Pancreas (tissue), 10 donors: ENCODE data around the gene PFAS. TPM values are rescaled to one million over a fixed set of nuclear protein-coding genes. Genes with fewer than 3 reads are reported as not detected.

ENCODE experiments used
- ATAC-seq, 4 donors: fragments of 200-7000 bp; cut with Tn5 transposase; one replicate each; pipeline versions ENCODE4 v1.8.0 to v1.9.1; 2020; ENCODE audit warnings: mild to moderate bottlenecking in 4 of 4, moderate library complexity in 4 of 4
- DNase-seq, 6 donors: peaks; one replicate each; pipeline ENCODE4 v3.0.0-alpha.2; 2020
- FAIRE-seq: peaks from 2 replicates; lab custom pipeline; 2012; peaks lifted over from hg19 to GRCh38; lab: Jason Lieb, UNC
- H3K27ac ChIP-seq, 4 donors: fragments of 200-600 bp; sonication (generic); 1 replicate in 3 of 4; 2 replicates in 1 of 4; pipeline versions ENCODE4 v1.5.0 to v1.8.0; 2020
- H3K27me3 ChIP-seq, 4 donors: fragments of 200-600 bp; one replicate each; pipeline ENCODE4 v1.8.0; 2021
- H3K36me3 ChIP-seq, 3 donors: fragments of 200-600 bp; sonication (generic) in 1 of 3; one replicate each; pipeline versions ENCODE4 v1.5.0 to v1.8.0; 2020 to 2021
- H3K4me1 ChIP-seq, 3 donors: fragments of 200-600 bp; one replicate each; pipeline ENCODE4 v1.8.0; 2021
- H3K4me3 ChIP-seq, 4 donors: fragments of 200-600 bp; sonication (generic) in 2 of 4; one replicate each; pipeline versions ENCODE4 v1.5.0 to v1.8.0; 2020 to 2021
- H3K9me3 ChIP-seq, 4 donors: fragments of 200-600 bp; one replicate each; pipeline ENCODE4 v1.8.0; 2021
- CTCF ChIP-seq, 4 donors: fragments of 200-600 bp; sonication (generic) in 3 of 4; IDR thresholded peaks; one replicate each; pipeline versions ENCODE4 v1.5.0 to v1.8.0; 2021; ENCODE audit warnings: antibody characterized with exemption in 4 of 4
- WGBS, 2 donors: extraction: QIAGEN DNeasy Blood & Tissue Kit; methylation state at CpG; one replicate each; pipeline ENCODE4 v1.1.7; 2013; 5-methylcytosine and 5-hydroxymethylcytosine counted together
- intact Hi-C, 3 donors: fragments of 100-400 bp; cut with DNase I; formaldehyde crosslinking; loops; one replicate each; pipeline versions ENCODE4 v1.11.1 to v1.14.2; 2022
- polyA plus RNA-seq, 2 donors: library from polyadenylated mRNA; stranded (reverse); fragments of 200-250 nt; gene quantifications; one replicate each; pipeline ENCODE4 v1.2.3, GENCODE V29; 2013
- total RNA-seq, 6 donors: library from RNA; stranded (reverse); fragmentation: NEBNext Ultra II Directional in 4 of 6; extraction: Animal tissue kit (Norgen Biotek cat#: 25700) in 4 of 6; gene quantifications; one replicate each; pipeline versions ENCODE4 v1.2.1 to v1.2.4, GENCODE V29; 2021 to 2023
- donor health status: healthy with polysubstance abuse.
- donor health status: DM: no; HTN: no; CAD: no; lungs with moderate emphysema.
- donor health status: DM: no; HTN: no; CAD: no.
- donor health status: control.
- donor health status: control.
- donor health status: Bipolar disorder and iron deficiency.
- donor health status: DM: yes; HTN: yes; CAD: no.
- donor health status: DM: no; HTN: no; CAD: no.
- donor health status: DM: no; HTN: no; CAD: no.
- donor health status: DM: yes; HTN: yes; CAD: no.

PFAS gene
- total and polyA plus RNA-seq, 8 donors, result 11.5 to 21.4 (median 18.7) TPM

- Histone ChIP-seq H3K4me1 (peaks cover 7 to 16% (median 10%) of the 10 kb centered on the region in 3 donors), H3K27ac (peak overlapping the region; percentile 89 to 97 (median 95)), H3K4me3 (peak overlapping the region; percentile 38 to 63 (median 47)), H3K27me3 (no peaks in the 10 kb centered on the region), H3K36me3 (no peaks in the 10 kb centered on the region), H3K9me3 (no peaks in the 10 kb centered on the region)
- peak; percentile 62 to 75 (median 64) for ATAC-seq
- intact Hi-C loops, result loop anchor here in 2 of 3 donors (2.0 to 5.0 kb wide), 2 partner anchors 35 kb away; no protein-coding TSS in a partner anchor
- DNase-seq, result peak; percentile 80 to 92 (median 82)
- FAIRE-seq, result no peak
- WGBS, 2 donors, result 1% methylated on average over 40 of the region's 40 CpGs
- no peak for TF ChIP-seq CTCF (IDR thresholded peaks at IDR 0.05)
Observed at GRCh38 chr17:8221663-8222379, 27.3 kb upstream of the PFAS start.

GRCh38 chr17:8222380-8222629 is 26.8 kb upstream of the PFAS start:
- H3K9me3 ChIP-seq, result no peaks in the 10 kb centered on the region
- peak overlapping the region; percentile 38 to 63 (median 47) for H3K4me3 ChIP-seq
- intact Hi-C loops, result loop anchor here in 2 of 3 donors (2.0 to 5.0 kb wide), 2 partner anchors 35 to 36 kb away; no protein-coding TSS in a partner anchor
- 0 to 1% methylated on average over 9 of the region's 9 CpGs for WGBS, 2 donors
- no peak for TF ChIP-seq CTCF (IDR thresholded peaks at IDR 0.05)
- DNase-seq (no peak), ATAC-seq (peak in 1 of 4 donors; percentile 2), FAIRE-seq (no peak)
- peak overlapping the region; percentile 89 to 97 (median 95) for H3K27ac ChIP-seq
- no peaks in the 10 kb centered on the region for H3K36me3 ChIP-seq
- H3K27me3 ChIP-seq, result no peaks in the 10 kb centered on the region
- H3K4me1 ChIP-seq, result peaks cover 7 to 16% (median 10%) of the 10 kb centered on the region in 3 donors

GRCh38 chr17:8222630-8223355 is 26.3 kb upstream of the PFAS start:
- ATAC-seq (peak; percentile 54 to 72 (median 67)), DNase-seq (peak; percentile 92 to 98 (median 96)), FAIRE-seq (no peak)
- no peak for TF ChIP-seq CTCF (IDR thresholded peaks at IDR 0.05)
- intact Hi-C loops, result loop anchor here in 2 of 3 donors (2.0 to 5.0 kb wide), 2 partner anchors 35 to 36 kb away; no protein-coding TSS in a partner anchor
- WGBS, 2 donors, result 0 to 1% methylated on average over 49 of the region's 49 CpGs
- Histone ChIP-seq H3K27me3 (no peaks in the 10 kb centered on the region), H3K4me3 (peak overlapping the region; percentile 38 to 63 (median 47)), H3K27ac (peak overlapping the region; percentile 89 to 97 (median 95)), H3K4me1 (peaks cover 7 to 16% (median 10%) of the 10 kb centered on the region in 3 donors), H3K9me3 (no peaks in the 10 kb centered on the region), H3K36me3 (peaks cover 0 to 4% (median 0%) of the 10 kb centered on the region in 3 donors)

DNA sequence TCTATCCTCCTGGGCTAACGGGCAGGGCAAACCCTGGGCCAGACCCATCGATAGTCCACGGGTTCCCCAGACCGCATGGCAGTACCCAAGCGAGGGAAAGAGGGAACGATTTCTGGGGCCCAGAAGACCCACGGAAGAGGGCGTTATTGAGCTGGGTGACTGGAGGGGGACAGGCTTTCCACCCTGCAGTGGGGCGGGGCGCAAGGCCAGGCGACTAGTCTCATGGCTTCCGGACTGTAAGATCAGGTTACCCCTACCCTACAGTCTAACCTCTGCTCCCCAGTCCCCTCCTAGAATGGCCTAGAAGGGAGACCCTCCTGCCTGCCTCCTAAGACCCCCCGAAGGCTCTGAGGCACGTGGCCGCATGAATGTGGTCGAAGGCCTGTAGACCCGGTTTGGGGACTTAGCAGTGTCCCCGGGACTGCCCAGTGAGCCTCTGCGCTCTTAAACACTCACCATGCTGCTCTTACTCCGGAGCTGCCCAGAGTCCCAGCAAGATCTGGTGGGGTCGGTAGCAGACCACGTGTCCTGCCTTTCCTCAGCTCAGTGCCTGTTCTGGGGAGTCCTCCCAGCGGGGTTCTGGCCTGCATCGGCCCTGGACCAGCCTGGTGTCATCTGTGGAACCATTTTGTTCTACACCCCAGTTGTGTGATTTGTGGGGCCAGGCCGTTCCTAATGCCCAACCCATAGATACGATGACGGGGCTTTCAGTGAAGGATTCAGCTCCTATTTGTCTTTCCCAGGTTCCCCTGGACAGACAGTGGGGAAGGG is 25.5 kb upstream of the PFAS start:
- peak overlapping the region; percentile 38 to 63 (median 47) for H3K4me3 ChIP-seq
- H3K4me1 ChIP-seq, result peaks cover 7 to 16% (median 10%) of the 10 kb centered on the region in 3 donors
- ATAC-seq (peak in 3 of 4 donors; percentile 8 to 23 (median 11)), FAIRE-seq (no peak), DNase-seq (peak; percentile 59 to 86 (median 76))
- peak overlapping the region; percentile 89 to 97 (median 95) for H3K27ac ChIP-seq
- H3K36me3 ChIP-seq, result peaks cover 0 to 11% (median 0%) of the 10 kb centered on the region in 3 donors
- no peak for TF ChIP-seq CTCF (IDR thresholded peaks at IDR 0.05)
- 7 to 11% methylated on average over 26 to 27 of the region's 27 CpGs for WGBS, 2 donors
- intact Hi-C loops, result loop anchor here in 2 of 3 donors (2.0 to 5.0 kb wide), 2 partner anchors 36 to 37 kb away; no protein-coding TSS in a partner anchor
- no peaks in the 10 kb centered on the region for H3K9me3 ChIP-seq
- no peaks in the 10 kb centered on the region for H3K27me3 ChIP-seq
